ENCODE results near the gene GIPC3.

DNA sequence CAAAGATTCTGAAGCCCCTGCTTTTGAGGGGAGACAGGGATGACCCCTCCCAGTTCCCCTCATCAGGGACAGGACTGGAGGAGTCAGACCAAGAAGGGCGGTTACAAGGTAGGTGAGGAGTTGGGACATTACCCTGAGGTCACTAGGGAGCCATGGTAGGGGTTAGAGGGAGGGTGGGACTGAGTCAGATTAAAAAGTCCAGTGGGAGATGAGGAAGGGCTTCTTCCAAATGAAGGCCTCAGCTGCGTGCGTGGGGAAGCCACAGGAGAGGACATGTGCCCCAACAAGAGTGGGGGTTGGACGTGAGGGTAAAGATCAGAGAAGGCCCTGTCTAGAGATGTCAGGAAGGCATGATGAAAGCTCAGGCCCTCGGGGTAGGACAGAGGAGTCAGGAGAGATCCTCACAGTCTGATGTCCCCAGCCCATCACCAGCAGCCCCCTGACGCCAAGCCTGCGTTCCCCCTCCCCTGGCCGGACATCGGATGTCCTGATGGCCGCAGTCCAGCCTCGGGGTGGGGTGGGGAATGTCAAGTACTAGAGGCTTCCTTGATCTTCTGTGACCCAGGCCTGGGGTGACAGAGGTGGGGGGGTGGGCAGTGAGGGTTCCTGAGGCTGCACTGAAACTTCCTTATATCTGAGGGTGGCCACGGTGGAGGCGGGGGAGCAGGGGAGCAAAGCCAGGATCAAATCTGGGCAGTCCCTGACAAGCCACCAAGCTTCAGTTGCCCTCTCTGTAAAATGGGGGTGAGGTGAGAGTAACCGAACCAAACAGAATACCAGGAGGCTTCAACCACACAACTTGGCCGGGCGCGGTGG, 21.4 kb upstream of the GIPC3 start:
- TF ChIP-seq POLR2A (IDR thresholded peaks at IDR 0.05): no peak
- TF ChIP-seq, protein P1, sequence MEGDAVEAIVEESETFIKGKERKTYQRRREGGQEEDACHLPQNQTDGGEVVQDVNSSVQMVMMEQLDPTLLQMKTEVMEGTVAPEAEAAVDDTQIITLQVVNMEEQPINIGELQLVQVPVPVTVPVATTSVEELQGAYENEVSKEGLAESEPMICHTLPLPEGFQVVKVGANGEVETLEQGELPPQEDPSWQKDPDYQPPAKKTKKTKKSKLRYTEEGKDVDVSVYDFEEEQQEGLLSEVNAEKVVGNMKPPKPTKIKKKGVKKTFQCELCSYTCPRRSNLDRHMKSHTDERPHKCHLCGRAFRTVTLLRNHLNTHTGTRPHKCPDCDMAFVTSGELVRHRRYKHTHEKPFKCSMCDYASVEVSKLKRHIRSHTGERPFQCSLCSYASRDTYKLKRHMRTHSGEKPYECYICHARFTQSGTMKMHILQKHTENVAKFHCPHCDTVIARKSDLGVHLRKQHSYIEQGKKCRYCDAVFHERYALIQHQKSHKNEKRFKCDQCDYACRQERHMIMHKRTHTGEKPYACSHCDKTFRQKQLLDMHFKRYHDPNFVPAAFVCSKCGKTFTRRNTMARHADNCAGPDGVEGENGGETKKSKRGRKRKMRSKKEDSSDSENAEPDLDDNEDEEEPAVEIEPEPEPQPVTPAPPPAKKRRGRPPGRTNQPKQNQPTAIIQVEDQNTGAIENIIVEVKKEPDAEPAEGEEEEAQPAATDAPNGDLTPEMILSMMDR (IDR thresholded peaks at IDR 0.05): no peak
- no peak for TF ChIP-seq POLR2AphosphoS5 (IDR thresholded peaks at IDR 0.05)
- TF ChIP-seq EP300 (IDR thresholded peaks at IDR 0.05): no peak
